Endothelial cell of umbilical vein (primary cell): ENCODE results near the gene PHOX2A. TPM values are rescaled to one million over a fixed set of nuclear protein-coding genes. Genes with fewer than 3 reads are reported as not detected.

Experiments used
- BruUV-seq: library from RNA; stranded (reverse); fragments of 400-500 nt; replicated peaks from 2 replicates; lab custom pipeline; 2021; lab: Mats Ljungman, UMichigan
- CTCF ChIA-PET: fragments of 300-600, 350-600 bp; sonication (Branson Sonifier 250); formaldehyde crosslinking; loops from one replicate; lab custom pipeline; 2021; ENCODE audit warnings: antibody characterized with exemption, inconsistent platforms; lab: Charles Lee
- POLR2A ChIA-PET: fragments of 300-600, 350-600 bp; sonication (Branson Sonifier 250); formaldehyde crosslinking; loops from one replicate; lab custom pipeline; 2021; ENCODE audit warnings: antibody characterized with exemption, inconsistent platforms; lab: Charles Lee
- DNase-seq: peaks from one replicate; pipeline ENCODE4 v3.0.0-alpha.2; 2011; ENCODE audit warnings: low read depth, low spot score
- FAIRE-seq: peaks from 2 replicates; lab custom pipeline; 2011; peaks lifted over from hg19 to GRCh38; lab: Jason Lieb, UNC
- H2AFZ ChIP-seq: 2 replicates; pipeline ENCODE4 v1.6.0; 2012; ENCODE audit warnings: low read depth, low read length, control low read depth, inconsistent platforms
- H3K27ac ChIP-seq: 2 replicates; pipeline ENCODE4 v1.5.1; 2011; ENCODE audit warnings: low read depth, mild to moderate bottlenecking, control low read depth, low read length, moderate library complexity; ENCODE audit not compliant: insufficient read depth
- H3K27me3 ChIP-seq, 2 experiments: 2 replicates each; pipeline versions ENCODE4 v1.6.0 to v1.6.1; 2011; ENCODE audit warnings: low read length in 2 of 2, mixed read lengths in 1 of 2; ENCODE audit not compliant: control insufficient read depth in 2 of 2, insufficient read depth in 2 of 2
- H3K36me3 ChIP-seq, 2 experiments: 2 replicates in 1 of 2; 3 replicates in 1 of 2; pipeline ENCODE4 v1.5.1; 2011; ENCODE audit warnings: low read length in 2 of 2, mild to moderate bottlenecking in 1 of 2, moderate library complexity in 1 of 2; ENCODE audit not compliant: control insufficient read depth in 2 of 2, insufficient read depth in 2 of 2; ENCODE audit errors: extremely low read depth in 1 of 2
- H3K4me1 ChIP-seq: 3 replicates; pipeline ENCODE4 v1.5.1; 2011; ENCODE audit warnings: mild to moderate bottlenecking, low read length; ENCODE audit not compliant: control insufficient read depth, insufficient read depth; ENCODE audit errors: extremely low read depth
- H3K4me2 ChIP-seq: 2 replicates; pipeline ENCODE4 v1.6.1; 2011; ENCODE audit warnings: low read length, control low read depth, mixed read lengths; ENCODE audit not compliant: insufficient read depth
- H3K4me3 ChIP-seq, 3 experiments: fragments of 200-600 bp in 1 of 3; sonication (generic), shearing (Covaris generic) in 1 of 3; replicated peaks in 1 of 3; 2 replicates each; pipeline ENCODE4 v1.5.1; 2011 to 2016; ENCODE audit warnings: control low read depth in 3 of 3, low read length in 3 of 3, mild to moderate bottlenecking in 2 of 3, inconsistent platforms in 1 of 3, low read depth in 1 of 3, moderate library complexity in 1 of 3; ENCODE audit not compliant: insufficient read depth in 1 of 3
- H3K79me2 ChIP-seq: 2 replicates; pipeline ENCODE4 v1.6.0; 2012; ENCODE audit warnings: low read length, inconsistent platforms; ENCODE audit not compliant: control insufficient read depth, insufficient read depth
- H3K9ac ChIP-seq: replicated peaks from 2 replicates; pipeline ENCODE3; 2011; ENCODE audit warnings: low read length, control low read depth; ENCODE audit not compliant: insufficient read depth; ENCODE audit errors: extremely low read depth
- H3K9me1 ChIP-seq: replicated peaks from 3 replicates; pipeline ENCODE4 v1.6.0; 2011; ENCODE audit warnings: mild to moderate bottlenecking, low read length; ENCODE audit not compliant: control insufficient read depth, insufficient read depth; ENCODE audit errors: extremely low read depth
- H3K9me3 ChIP-seq: replicated peaks from 2 replicates; pipeline ENCODE4 v1.5.1; 2012; ENCODE audit warnings: low read length, inconsistent platforms; ENCODE audit not compliant: control insufficient read depth, insufficient read depth
- H4K20me1 ChIP-seq: replicated peaks from 2 replicates; pipeline ENCODE3; 2011; ENCODE audit warnings: mild to moderate bottlenecking, low read length; ENCODE audit not compliant: control insufficient read depth, insufficient read depth; ENCODE audit errors: extremely low read depth
- CTCF ChIP-seq, 2 donors: IDR thresholded peaks; 1 replicate in 1 of 2; 2 replicates in 1 of 2; pipeline ENCODE4 v1.5.1; 2011; ENCODE audit warnings: low read length in 2 of 2, mild to moderate bottlenecking in 2 of 2, moderate library complexity in 2 of 2, control low read depth in 1 of 2, inconsistent platforms in 1 of 2, low read depth in 1 of 2; ENCODE audit not compliant: insufficient read depth in 1 of 2; ENCODE audit errors: extremely low read depth in 1 of 2
- EZH2 ChIP-seq: IDR thresholded peaks from 2 replicates; pipeline ENCODE4 v1.6.1; 2012; ENCODE audit warnings: borderline replicate concordance, low read depth, mild to moderate bottlenecking, moderate library complexity, low read length, inconsistent platforms; ENCODE audit not compliant: severe bottlenecking
- FOS ChIP-seq: IDR thresholded peaks from 2 replicates; pipeline ENCODE4 v1.6.1; 2011; ENCODE audit warnings: mild to moderate bottlenecking, low read length, moderate library complexity, borderline replicate concordance; ENCODE audit not compliant: insufficient read depth
- GATA2 ChIP-seq: IDR thresholded peaks from 2 replicates; pipeline ENCODE4 v1.7.0; 2011; ENCODE audit warnings: low read depth, mild to moderate bottlenecking, moderate library complexity, mixed read lengths, low read length; ENCODE audit not compliant: insufficient read length, insufficient read depth
- JUN ChIP-seq: IDR thresholded peaks from 2 replicates; pipeline ENCODE4 v1.6.1; 2011; ENCODE audit warnings: borderline replicate concordance, low read depth; ENCODE audit not compliant: insufficient read length, insufficient read depth
- MAX ChIP-seq: IDR thresholded peaks from 2 replicates; pipeline ENCODE4 v1.6.1; 2011; ENCODE audit not compliant: insufficient read depth, insufficient read length
- MYC ChIP-seq: IDR thresholded peaks from one replicate; pipeline ENCODE4 v1.6.1; 2011; ENCODE audit warnings: mild to moderate bottlenecking, low read depth, low read length
- POLR2A ChIP-seq: IDR thresholded peaks from 2 replicates; pipeline ENCODE4 v1.6.1; 2012; ENCODE audit warnings: low read depth, mild to moderate bottlenecking, control low read depth, low read length
- POLR2AphosphoS5 ChIP-seq: IDR thresholded peaks from 2 replicates; pipeline ENCODE4 v1.6.1; 2012; ENCODE audit warnings: low read depth, mild to moderate bottlenecking, control low read depth, low read length, moderate library complexity; ENCODE audit not compliant: insufficient read depth
- dilution Hi-C: fragments of 300-500 bp; cut with MboI; formaldehyde crosslinking; loops from one replicate; pipeline ENCODE4 v1.15.0; 2019; ENCODE audit warnings: low sequenced_read_pairs; ENCODE audit not compliant: extremely low pct_ligation_motif_present
- intact Hi-C: fragments of 100-400 bp; cut with micrococcal nuclease; formaldehyde crosslinking; loops from one replicate; pipeline ENCODE4 v1.10.0; 2022
- polyA plus RNA-seq, 4 experiments: library from polyadenylated mRNA; depleted of rRNA in 3 of 4; stranded (reverse) in 3 of 4; unstranded in 1 of 4; fragments of >200 nt; gene quantifications; 2 replicates each; pipeline versions ENCODE4 v1.2.1 to v1.2.3, GENCODE V29; 2011 to 2012; ENCODE audit warnings: missing spikeins in 1 of 4
- total RNA-seq: library from RNA; stranded (reverse); gene quantifications from 2 replicates; pipeline ENCODE4 v1.2.3, GENCODE V29; 2021

The PHOX2A gene
- total and polyA plus RNA-seq, 2 donors (not counting 3 experiments of a cell fraction or from before 2014, with no cell fraction given), result not detected

DNA sequence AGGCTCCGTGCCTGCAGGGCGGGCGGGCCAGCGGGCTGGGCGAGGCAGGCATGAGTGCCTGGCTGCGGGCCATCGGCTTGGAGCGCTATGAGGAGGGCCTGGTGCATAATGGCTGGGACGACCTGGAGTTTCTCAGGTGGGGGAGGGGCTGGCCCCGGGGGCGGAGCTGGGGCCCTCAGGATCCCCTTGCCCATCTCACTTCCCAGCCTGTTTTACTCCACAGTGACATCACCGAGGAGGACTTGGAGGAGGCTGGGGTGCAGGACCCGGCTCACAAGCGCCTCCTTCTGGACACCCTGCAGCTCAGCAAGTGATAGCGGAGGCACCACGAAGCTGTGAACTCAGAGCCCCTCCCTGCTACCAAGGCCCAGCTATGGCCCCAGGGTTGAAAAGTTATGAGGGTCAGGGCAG, 5.9 kb downstream of the PHOX2A start:
- peaks cover 28 to 37% of the 10 kb centered on the region in 2 experiments for H3K27me3 ChIP-seq
- H3K27ac ChIP-seq, result no peak overlapping the region
- H3K36me3 ChIP-seq, result peaks cover 6 to 38% of the 10 kb centered on the region in 2 experiments
- no peaks in the 10 kb centered on the region for H4K20me1 ChIP-seq
- ChIA-PET POLR2A (no interaction called here), CTCF (interaction anchor here (0.7 to 3.8 kb wide), 22 partner anchors 8 to 261 kb away, joined by 3 to 38 read pairs (median 3); partner anchors contain the start of gene INPPL1)
- no TSS peak for BruUV-seq
- H3K4me2 ChIP-seq, result no peak overlapping the region
- no peaks in the 10 kb centered on the region for H3K9me3 ChIP-seq
- H3K9ac ChIP-seq, result no peak overlapping the region
- intact Hi-C loops (loop anchor here (1.0 to 2.0 kb wide), 4 partner anchors 15 to 213 kb away; no protein-coding TSS in a partner anchor), dilution Hi-C loops (no loop called here)
- no peaks in the 10 kb centered on the region for H3K79me2 ChIP-seq
- H3K9me1 ChIP-seq, result no peaks in the 10 kb centered on the region
- no peak overlapping the region for H3K4me3 ChIP-seq
- TF ChIP-seq MYC (no peak), EZH2 (no peak), GATA2 (no peak), FOS (no peak), CTCF (IDR thresholded peaks at IDR 0.05; ENCODE audit: extremely low read depth in 1 of 2, insufficient read depth in 1 of 2, low read depth in 1 of 2, low read length in 2 of 2) (peak; percentile 77 to 85), MAX (no peak), POLR2AphosphoS5 (no peak), POLR2A (peak; percentile 45), JUN (no peak)
- H2AFZ ChIP-seq, result no peak overlapping the region
- peak; percentile 83 for FAIRE-seq
- H3K4me1 ChIP-seq, result peaks cover 12% of the 10 kb centered on the region
- DNase-seq, result peak; percentile 51
